ENCODE data around the gene HHIPL2. TPM values are rescaled to one million over a fixed set of nuclear protein-coding genes. Genes with fewer than 3 reads are reported as not detected.

HHIPL2 gene
- total RNA-seq, 1 experiment from 2014 or later = 14.7 TPM

DNA sequence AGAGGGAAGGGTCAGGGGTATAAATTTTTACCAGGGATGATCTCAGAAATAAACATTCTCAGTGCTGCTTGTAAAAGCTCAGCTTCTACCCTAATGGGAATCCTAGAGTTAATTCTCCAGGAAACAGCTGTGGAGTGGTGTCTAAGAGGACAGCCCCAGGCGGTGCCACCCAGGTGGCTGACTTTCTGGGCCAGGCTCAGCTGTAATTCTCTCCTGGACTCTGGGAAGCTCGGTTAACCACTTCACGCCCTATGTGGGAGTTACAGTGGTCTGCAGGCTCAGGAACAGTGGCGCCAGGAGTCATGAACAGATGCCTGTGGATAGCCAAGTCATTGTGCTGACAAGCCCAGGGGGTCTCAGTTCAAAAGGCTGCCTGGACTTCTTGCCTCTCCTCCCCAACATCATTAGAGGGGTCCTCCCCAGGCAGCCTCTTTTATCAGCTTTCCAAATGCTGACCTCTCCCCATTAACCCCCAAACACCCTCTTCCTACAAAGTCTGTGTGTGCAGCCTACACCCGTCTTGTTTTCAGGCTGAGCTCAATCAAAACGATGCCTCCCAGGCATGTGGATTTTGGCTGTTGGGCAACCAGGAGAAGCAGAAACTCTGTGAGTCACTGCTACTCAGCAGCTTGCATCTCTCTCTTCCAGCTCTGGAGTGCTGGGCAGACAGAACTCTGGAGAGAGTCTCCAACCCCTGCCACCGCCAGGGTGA is 1.2 kb downstream of the HHIPL2 start:
- Histone ChIP-seq H3K27me3 (ENCODE audit: control insufficient read depth, insufficient read depth, low read length) (no peaks in the 10 kb centered on the region), H3K9me3 (ENCODE audit: control insufficient read depth, insufficient read depth, low read depth, low read length) (no peaks in the 10 kb centered on the region), H3K36me3 (ENCODE audit: control insufficient read depth, insufficient read depth, low read length) (no peaks in the 10 kb centered on the region), H3K4me1 (ENCODE audit: control insufficient read depth, insufficient read depth, low read length) (peaks cover 30% of the 10 kb centered on the region), H3K27ac (ENCODE audit: low read length) (peak overlapping the region; percentile 73), H3K4me3 (ENCODE audit: low read depth in 2 of 2, low read length in 2 of 2) (peak overlapping the region; percentile 27 to 59)
- DNase-seq (ENCODE audit: low read depth, low spot score) (peak; percentile 15), ATAC-seq (peak; percentile 91)
- TF ChIP-seq, protein P1, sequence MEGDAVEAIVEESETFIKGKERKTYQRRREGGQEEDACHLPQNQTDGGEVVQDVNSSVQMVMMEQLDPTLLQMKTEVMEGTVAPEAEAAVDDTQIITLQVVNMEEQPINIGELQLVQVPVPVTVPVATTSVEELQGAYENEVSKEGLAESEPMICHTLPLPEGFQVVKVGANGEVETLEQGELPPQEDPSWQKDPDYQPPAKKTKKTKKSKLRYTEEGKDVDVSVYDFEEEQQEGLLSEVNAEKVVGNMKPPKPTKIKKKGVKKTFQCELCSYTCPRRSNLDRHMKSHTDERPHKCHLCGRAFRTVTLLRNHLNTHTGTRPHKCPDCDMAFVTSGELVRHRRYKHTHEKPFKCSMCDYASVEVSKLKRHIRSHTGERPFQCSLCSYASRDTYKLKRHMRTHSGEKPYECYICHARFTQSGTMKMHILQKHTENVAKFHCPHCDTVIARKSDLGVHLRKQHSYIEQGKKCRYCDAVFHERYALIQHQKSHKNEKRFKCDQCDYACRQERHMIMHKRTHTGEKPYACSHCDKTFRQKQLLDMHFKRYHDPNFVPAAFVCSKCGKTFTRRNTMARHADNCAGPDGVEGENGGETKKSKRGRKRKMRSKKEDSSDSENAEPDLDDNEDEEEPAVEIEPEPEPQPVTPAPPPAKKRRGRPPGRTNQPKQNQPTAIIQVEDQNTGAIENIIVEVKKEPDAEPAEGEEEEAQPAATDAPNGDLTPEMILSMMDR (IDR thresholded peaks at IDR 0.05) = no peak
- peak; percentile 76 for TF ChIP-seq TCF7L2 (IDR thresholded peaks at IDR 0.05; ENCODE audit: low read depth, low read length)
- no TSS peak for BruUV-seq (replicated peaks)
- ChIA-PET POLR2A (interaction anchor here (0.6 to 0.7 kb wide), 2 partner anchors 928 to 1554 kb away, joined by 3 read pairs; no protein-coding TSS in a partner anchor), CTCF (no interaction called here)
- in situ Hi-C loops (cut with HindIII; ENCODE audit: low pct_unique_long_range_greater_than_20kb, low sequenced_read_pairs) (no loop called here), intact Hi-C loops (cut with micrococcal nuclease; ENCODE audit: unreplicated experiment) (no loop called here)

DNA sequence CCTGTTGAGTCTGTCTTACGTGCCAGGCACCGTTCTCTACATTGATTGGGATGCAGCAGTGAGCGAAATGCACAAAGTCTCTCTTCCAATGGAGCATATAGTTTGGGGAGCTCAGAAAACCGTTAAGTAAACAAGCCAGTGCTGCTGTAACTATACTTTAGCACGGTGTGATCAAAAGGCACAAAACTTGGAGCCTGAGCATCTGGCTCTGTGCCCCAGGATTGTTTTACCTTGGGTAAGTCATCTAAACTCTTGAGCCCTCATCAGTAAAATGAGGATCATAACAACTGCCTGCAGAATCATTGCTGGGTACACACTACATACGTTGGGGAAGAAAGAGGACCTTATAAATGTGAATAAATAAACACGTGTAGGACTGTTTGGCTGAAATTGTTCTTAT is 1.8 kb downstream of the HHIPL2 start:
- Histone ChIP-seq H3K36me3 (ENCODE audit: control insufficient read depth, insufficient read depth, low read length) (no peaks in the 10 kb centered on the region), H3K9me3 (ENCODE audit: control insufficient read depth, insufficient read depth, low read depth, low read length) (no peaks in the 10 kb centered on the region), H3K27ac (ENCODE audit: low read length) (peak overlapping the region; percentile 73), H3K27me3 (ENCODE audit: control insufficient read depth, insufficient read depth, low read length) (no peaks in the 10 kb centered on the region), H3K4me3 (ENCODE audit: low read depth in 2 of 2, low read length in 2 of 2) (peak overlapping the region; percentile 27 to 59; a peak in 3 of 4 replicates), H3K4me1 (ENCODE audit: control insufficient read depth, insufficient read depth, low read length) (peaks cover 30% of the 10 kb centered on the region)
- in situ Hi-C loops (cut with HindIII; ENCODE audit: low pct_unique_long_range_greater_than_20kb, low sequenced_read_pairs) = no loop called here
- intact Hi-C loops (cut with micrococcal nuclease; ENCODE audit: unreplicated experiment) = no loop called here
- ATAC-seq = peak; percentile 24
- TF ChIP-seq, protein P2, sequence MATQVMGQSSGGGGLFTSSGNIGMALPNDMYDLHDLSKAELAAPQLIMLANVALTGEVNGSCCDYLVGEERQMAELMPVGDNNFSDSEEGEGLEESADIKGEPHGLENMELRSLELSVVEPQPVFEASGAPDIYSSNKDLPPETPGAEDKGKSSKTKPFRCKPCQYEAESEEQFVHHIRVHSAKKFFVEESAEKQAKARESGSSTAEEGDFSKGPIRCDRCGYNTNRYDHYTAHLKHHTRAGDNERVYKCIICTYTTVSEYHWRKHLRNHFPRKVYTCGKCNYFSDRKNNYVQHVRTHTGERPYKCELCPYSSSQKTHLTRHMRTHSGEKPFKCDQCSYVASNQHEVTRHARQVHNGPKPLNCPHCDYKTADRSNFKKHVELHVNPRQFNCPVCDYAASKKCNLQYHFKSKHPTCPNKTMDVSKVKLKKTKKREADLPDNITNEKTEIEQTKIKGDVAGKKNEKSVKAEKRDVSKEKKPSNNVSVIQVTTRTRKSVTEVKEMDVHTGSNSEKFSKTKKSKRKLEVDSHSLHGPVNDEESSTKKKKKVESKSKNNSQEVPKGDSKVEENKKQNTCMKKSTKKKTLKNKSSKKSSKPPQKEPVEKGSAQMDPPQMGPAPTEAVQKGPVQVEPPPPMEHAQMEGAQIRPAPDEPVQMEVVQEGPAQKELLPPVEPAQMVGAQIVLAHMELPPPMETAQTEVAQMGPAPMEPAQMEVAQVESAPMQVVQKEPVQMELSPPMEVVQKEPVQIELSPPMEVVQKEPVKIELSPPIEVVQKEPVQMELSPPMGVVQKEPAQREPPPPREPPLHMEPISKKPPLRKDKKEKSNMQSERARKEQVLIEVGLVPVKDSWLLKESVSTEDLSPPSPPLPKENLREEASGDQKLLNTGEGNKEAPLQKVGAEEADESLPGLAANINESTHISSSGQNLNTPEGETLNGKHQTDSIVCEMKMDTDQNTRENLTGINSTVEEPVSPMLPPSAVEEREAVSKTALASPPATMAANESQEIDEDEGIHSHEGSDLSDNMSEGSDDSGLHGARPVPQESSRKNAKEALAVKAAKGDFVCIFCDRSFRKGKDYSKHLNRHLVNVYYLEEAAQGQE (IDR thresholded peaks at IDR 0.05; ENCODE audit: insufficient read depth in 1 of 2, low read depth in 2 of 2, low read length in 1 of 2) = no peak
- TF ChIP-seq TCF7L2 (IDR thresholded peaks at IDR 0.05; ENCODE audit: low read depth, low read length) (peak; percentile 60), POLR2AphosphoS5 (IDR thresholded peaks at IDR 0.05; ENCODE audit: low read depth, low read length) (no peak)
- POLR2A ChIA-PET = interaction anchor here (0.7 kb wide), 1 partner anchor 1553 kb away, joined by 3 read pairs; no protein-coding TSS in a partner anchor
- BruUV-seq (replicated peaks) = no TSS peak
- CTCF ChIA-PET = interaction anchor here (1.0 kb wide), 1 partner anchor 1112 kb away, joined by 4 read pairs; no protein-coding TSS in a partner anchor
- DNase-seq (ENCODE audit: low read depth, low spot score) = no peak

DNA sequence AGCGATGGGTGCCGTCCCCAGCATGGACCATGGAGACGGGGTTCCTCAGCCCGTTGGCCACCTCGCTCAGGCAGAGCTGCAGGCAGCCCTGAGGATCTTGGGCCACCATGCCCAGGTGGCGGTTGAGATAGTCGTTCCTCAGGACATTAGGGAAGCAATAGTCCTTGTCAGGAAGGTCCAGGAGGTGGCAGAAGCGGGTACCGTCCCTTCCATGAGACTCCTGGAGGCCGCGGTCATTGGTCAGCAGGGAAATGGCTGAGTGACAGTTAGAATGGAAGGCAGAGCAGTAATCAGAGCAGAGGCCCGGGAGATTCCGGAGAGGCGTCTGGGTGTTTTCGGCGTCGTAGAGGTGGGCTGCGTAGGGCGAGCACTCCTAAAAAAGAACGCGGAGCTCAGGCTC is 4.1 kb downstream of the HHIPL2 start:
- H3K9me3 ChIP-seq (ENCODE audit: control insufficient read depth, insufficient read depth, low read depth, low read length) = no peaks in the 10 kb centered on the region
- DNase-seq (ENCODE audit: low read depth, low spot score) (no peak), ATAC-seq (no peak)
- peak overlapping the region; percentile 39; the same call in 1 of the 2 replicates for H3K27ac ChIP-seq (ENCODE audit: low read length)
- no peaks in the 10 kb centered on the region for H3K27me3 ChIP-seq (ENCODE audit: control insufficient read depth, insufficient read depth, low read length)
- POLR2A ChIA-PET = no interaction called here
- CTCF ChIA-PET = no interaction called here
- intact Hi-C loops (cut with micrococcal nuclease; ENCODE audit: unreplicated experiment) = no loop called here
- H3K36me3 ChIP-seq (ENCODE audit: control insufficient read depth, insufficient read depth, low read length) = no peaks in the 10 kb centered on the region
- no peak overlapping the region for H3K4me3 ChIP-seq (ENCODE audit: low read depth in 2 of 2, low read length in 2 of 2)
- in situ Hi-C loops (cut with HindIII; ENCODE audit: low pct_unique_long_range_greater_than_20kb, low sequenced_read_pairs) = no loop called here
- BruUV-seq (replicated peaks) = no TSS peak
- peaks cover 30% of the 10 kb centered on the region for H3K4me1 ChIP-seq (ENCODE audit: control insufficient read depth, insufficient read depth, low read length)
- TF ChIP-seq POLR2AphosphoS5 (IDR thresholded peaks at IDR 0.05; ENCODE audit: low read depth, low read length) = no peak
- no peak for TF ChIP-seq TCF7L2 (IDR thresholded peaks at IDR 0.05; ENCODE audit: low read depth, low read length)
- TF ChIP-seq, protein P1 (IDR thresholded peaks at IDR 0.05) = no peak; the same call in 1 of the 2 replicates
- no peak for TF ChIP-seq SIN3A (IDR thresholded peaks at IDR 0.05; ENCODE audit: borderline replicate concordance, insufficient read depth, low read depth, low read length)
- TF ChIP-seq, protein P2 (IDR thresholded peaks at IDR 0.05; ENCODE audit: insufficient read depth in 1 of 2, low read depth in 2 of 2, low read length in 1 of 2) = no peak
